Epithelial cell of umbilical artery (primary cell): ENCODE measurements around the gene MROH8. TPM values are rescaled to one million over a fixed set of nuclear protein-coding genes. Genes with fewer than 3 reads are reported as not detected.

Experiments used
- total RNA-seq: library from RNA; depleted of rRNA; stranded (reverse); fragments of >200 nt; gene quantifications from 2 replicates; pipeline ENCODE4 v1.2.3, GENCODE V29; 2014

Gene MROH8
- total RNA-seq, result 0.15 and 0.65 TPM in 2 replicates

GRCh38 chr20:37178839-37179682 is at the start of gene MROH8, which contains the start of gene RPN2:
Gene MROH8, minus strand, starts transcription at chr20:37179548.
Gene RPN2, plus strand, starts transcription at chr20:37179330. Its CDS starts 27 bp downstream, at chr20:37179357.

GRCh38 chr20:37095599-37096414 is 83.5 kb downstream of the MROH8 start, which contains the start of gene RBL1:
Gene RBL1, minus strand, starts transcription at chr20:37095997. Its CDS starts 69 bp downstream, at chr20:37095928.

Other genes with a start within 250 kb of the MROH8 start
- gene SAMHD1, start 227.8 kb downstream of the MROH8 start, total RNA-seq, result 26.0 and 193 TPM in 2 replicates
- gene RBL1, start 83.6 kb downstream of the MROH8 start, total RNA-seq, result 10.4 and 20.8 TPM in 2 replicates
- gene RPN2, start 218 bp downstream of the MROH8 start, total RNA-seq, result 229 and 233 TPM in 2 replicates
- not detected in 2 replicates for gene GHRH, start 82.3 kb upstream of the MROH8 start, total RNA-seq
- 11.1 and 16.6 TPM in 2 replicates for gene MANBAL, start 110.1 kb upstream of the MROH8 start, total RNA-seq
- gene SRC, start 166.6 kb upstream of the MROH8 start, total RNA-seq, result 9.7 and 13.1 TPM in 2 replicates